ENCODE data around the gene FHIT. TPM values are rescaled to one million over a fixed set of nuclear protein-coding genes. Genes with fewer than 3 reads are reported as not detected.

The FHIT gene
- total RNA-seq, 1 donor from 2014 or later = 29.9 TPM

GRCh38 chr3:60730371-60730770, 520.9 kb downstream of the FHIT start:
- H3K27ac Mint-ChIP-seq = no peak overlapping the region
- DNase-seq (ENCODE audit: low spot score) = no peak
- H3K9me3 Mint-ChIP-seq = no peaks in the 10 kb centered on the region
- no peak overlapping the region for H3K4me3 Mint-ChIP-seq (ENCODE audit: low read depth)
- no peaks in the 10 kb centered on the region for H3K4me1 Mint-ChIP-seq (ENCODE audit: low read depth)
- no peaks in the 10 kb centered on the region for H3K36me3 Mint-ChIP-seq (ENCODE audit: low read depth)
- intact Hi-C loops (cut with micrococcal nuclease) = no loop called here
- H3K27me3 Mint-ChIP-seq (ENCODE audit: low read depth) = no peaks in the 10 kb centered on the region

GRCh38 chr3:60729056-60729455, 522.2 kb downstream of the FHIT start:
- Mint-ChIP-seq H3K27ac (no peak overlapping the region), H3K27me3 (ENCODE audit: low read depth) (no peaks in the 10 kb centered on the region), H3K4me3 (ENCODE audit: low read depth) (no peak overlapping the region), H3K4me1 (ENCODE audit: low read depth) (no peaks in the 10 kb centered on the region), H3K36me3 (ENCODE audit: low read depth) (no peaks in the 10 kb centered on the region), H3K9me3 (no peaks in the 10 kb centered on the region)
- DNase-seq (ENCODE audit: low spot score) = no peak
- intact Hi-C loops (cut with micrococcal nuclease) = no loop called here

GRCh38 chr3:60728006-60728405, 523.2 kb downstream of the FHIT start:
- Mint-ChIP-seq H3K27ac (no peak overlapping the region), H3K36me3 (ENCODE audit: low read depth) (no peaks in the 10 kb centered on the region)

GRCh38 chr3:60720736-60721135, 530.5 kb downstream of the FHIT start:
- intact Hi-C loops (cut with micrococcal nuclease) = no loop called here
- Mint-ChIP-seq H3K27me3 (ENCODE audit: low read depth) (no peaks in the 10 kb centered on the region), H3K27ac (no peak overlapping the region), H3K4me3 (ENCODE audit: low read depth) (no peak overlapping the region), H3K9me3 (no peaks in the 10 kb centered on the region), H3K4me1 (ENCODE audit: low read depth) (no peaks in the 10 kb centered on the region), H3K36me3 (ENCODE audit: low read depth) (no peaks in the 10 kb centered on the region)
- DNase-seq (ENCODE audit: low spot score) = no peak

More at GRCh38 chr3:60728006-60728405, 523.2 kb downstream of the FHIT start:
- no peak for DNase-seq (ENCODE audit: low spot score)
- H3K4me1 Mint-ChIP-seq (ENCODE audit: low read depth) = no peaks in the 10 kb centered on the region
- H3K27me3 Mint-ChIP-seq (ENCODE audit: low read depth) = no peaks in the 10 kb centered on the region
- H3K9me3 Mint-ChIP-seq = no peaks in the 10 kb centered on the region
- intact Hi-C loops (cut with micrococcal nuclease) = no loop called here
- no peak overlapping the region for H3K4me3 Mint-ChIP-seq (ENCODE audit: low read depth)

- no peak overlapping the region for H3K27ac Mint-ChIP-seq
- H3K4me3 Mint-ChIP-seq (ENCODE audit: low read depth) = no peak overlapping the region
- no peak for DNase-seq (ENCODE audit: low spot score)
- no peaks in the 10 kb centered on the region for H3K36me3 Mint-ChIP-seq (ENCODE audit: low read depth)
- peaks cover 7% of the 10 kb centered on the region for H3K9me3 Mint-ChIP-seq
- intact Hi-C loops (cut with micrococcal nuclease) = no loop called here
- no peaks in the 10 kb centered on the region for H3K4me1 Mint-ChIP-seq (ENCODE audit: low read depth)
- no peaks in the 10 kb centered on the region for H3K27me3 Mint-ChIP-seq (ENCODE audit: low read depth)
Measured at GRCh38 chr3:60716573-60716972, 534.7 kb downstream of the FHIT start.

GRCh38 chr3:60708191-60708975, 542.9 kb downstream of the FHIT start:
- H3K4me3 Mint-ChIP-seq (ENCODE audit: low read depth) = no peak overlapping the region
- intact Hi-C loops (cut with micrococcal nuclease) = no loop called here
- peaks cover 10% of the 10 kb centered on the region for H3K9me3 Mint-ChIP-seq
- H3K36me3 Mint-ChIP-seq (ENCODE audit: low read depth) = no peaks in the 10 kb centered on the region
- no peaks in the 10 kb centered on the region for H3K27me3 Mint-ChIP-seq (ENCODE audit: low read depth)
- DNase-seq (ENCODE audit: low spot score) = no peak
- no peaks in the 10 kb centered on the region for H3K4me1 Mint-ChIP-seq (ENCODE audit: low read depth)
- H3K27ac Mint-ChIP-seq = no peak overlapping the region

GRCh38 chr3:60707452-60708020, 543.7 kb downstream of the FHIT start:
- H3K36me3 Mint-ChIP-seq (ENCODE audit: low read depth) = no peaks in the 10 kb centered on the region
- no peaks in the 10 kb centered on the region for H3K4me1 Mint-ChIP-seq (ENCODE audit: low read depth)
- no peak for DNase-seq (ENCODE audit: low spot score)
- intact Hi-C loops (cut with micrococcal nuclease) = no loop called here
- H3K4me3 Mint-ChIP-seq (ENCODE audit: low read depth) = no peak overlapping the region
- peaks cover 10% of the 10 kb centered on the region for H3K9me3 Mint-ChIP-seq
- H3K27me3 Mint-ChIP-seq (ENCODE audit: low read depth) = no peaks in the 10 kb centered on the region
- no peak overlapping the region for H3K27ac Mint-ChIP-seq

- intact Hi-C loops (cut with micrococcal nuclease) = no loop called here
- Mint-ChIP-seq H3K36me3 (ENCODE audit: low read depth) (no peaks in the 10 kb centered on the region), H3K9me3 (no peaks in the 10 kb centered on the region), H3K4me1 (ENCODE audit: low read depth) (no peaks in the 10 kb centered on the region), H3K27ac (no peak overlapping the region), H3K4me3 (ENCODE audit: low read depth) (no peak overlapping the region), H3K27me3 (ENCODE audit: low read depth) (no peaks in the 10 kb centered on the region)
- no peak for DNase-seq (ENCODE audit: low spot score)
Measured at GRCh38 chr3:60703956-60704736, 547.1 kb downstream of the FHIT start.

- H3K27me3 Mint-ChIP-seq (ENCODE audit: low read depth) = no peaks in the 10 kb centered on the region
- no peak for DNase-seq (ENCODE audit: low spot score)
Measured at GRCh38 chr3:60703008-60703407, 548.2 kb downstream of the FHIT start.

GRCh38 chr3:60698117-60698516, 553.1 kb downstream of the FHIT start:
- H3K27ac Mint-ChIP-seq = no peak overlapping the region
- H3K4me3 Mint-ChIP-seq (ENCODE audit: low read depth) = no peak overlapping the region
- intact Hi-C loops (cut with micrococcal nuclease) = no loop called here
- DNase-seq (ENCODE audit: low spot score) = no peak
- no peaks in the 10 kb centered on the region for H3K4me1 Mint-ChIP-seq (ENCODE audit: low read depth)
- peaks cover 4% of the 10 kb centered on the region for H3K9me3 Mint-ChIP-seq
- peaks cover 3% of the 10 kb centered on the region for H3K27me3 Mint-ChIP-seq (ENCODE audit: low read depth)
- H3K36me3 Mint-ChIP-seq (ENCODE audit: low read depth) = no peaks in the 10 kb centered on the region

More at GRCh38 chr3:60703008-60703407, 548.2 kb downstream of the FHIT start:
- intact Hi-C loops (cut with micrococcal nuclease) = no loop called here
- H3K27ac Mint-ChIP-seq = no peak overlapping the region
- no peaks in the 10 kb centered on the region for H3K36me3 Mint-ChIP-seq (ENCODE audit: low read depth)
- no peak overlapping the region for H3K4me3 Mint-ChIP-seq (ENCODE audit: low read depth)
- no peaks in the 10 kb centered on the region for H3K4me1 Mint-ChIP-seq (ENCODE audit: low read depth)
- H3K9me3 Mint-ChIP-seq = no peaks in the 10 kb centered on the region

- Mint-ChIP-seq H3K27ac (no peak overlapping the region), H3K4me1 (ENCODE audit: low read depth) (no peaks in the 10 kb centered on the region)
Measured at GRCh38 chr3:60697132-60697531, 554.1 kb downstream of the FHIT start.

GRCh38 chr3:60696428-60697125, 554.7 kb downstream of the FHIT start:
- Mint-ChIP-seq H3K4me1 (ENCODE audit: low read depth) (no peaks in the 10 kb centered on the region), H3K9me3 (peaks cover 4% of the 10 kb centered on the region), H3K27ac (no peak overlapping the region), H3K27me3 (ENCODE audit: low read depth) (peaks cover 3% of the 10 kb centered on the region), H3K4me3 (ENCODE audit: low read depth) (no peak overlapping the region), H3K36me3 (ENCODE audit: low read depth) (no peaks in the 10 kb centered on the region)
- intact Hi-C loops (cut with micrococcal nuclease) = no loop called here
- DNase-seq (ENCODE audit: low spot score) = no peak

More at GRCh38 chr3:60697132-60697531, 554.1 kb downstream of the FHIT start:
- Mint-ChIP-seq H3K4me3 (ENCODE audit: low read depth) (no peak overlapping the region), H3K27me3 (ENCODE audit: low read depth) (peaks cover 3% of the 10 kb centered on the region), H3K9me3 (peaks cover 4% of the 10 kb centered on the region), H3K36me3 (ENCODE audit: low read depth) (no peaks in the 10 kb centered on the region)
- intact Hi-C loops (cut with micrococcal nuclease) = no loop called here
- no peak for DNase-seq (ENCODE audit: low spot score)
